Stimulated activated CD8-positive, alpha-beta memory T cell treated with anti-CD3 and anti-CD28 coated beads, Interleukin-4, amount 100 ng/mL, for 1 hour (primary cell): ENCODE data around the gene PFKFB3.
"Not testable (repeated sequence)": the region's sequence is repeated elsewhere in the genome, so short reads cannot be mapped to it uniquely, and the experiment has no call there.

Experiments
- DNase-seq, 2 donors: peaks; one replicate each; pipeline ENCODE4 v3.0.0-alpha.2; 2020; ENCODE audit warnings: low read depth in 2 of 2, low spot score in 1 of 2

Gene PFKFB3

DNA sequence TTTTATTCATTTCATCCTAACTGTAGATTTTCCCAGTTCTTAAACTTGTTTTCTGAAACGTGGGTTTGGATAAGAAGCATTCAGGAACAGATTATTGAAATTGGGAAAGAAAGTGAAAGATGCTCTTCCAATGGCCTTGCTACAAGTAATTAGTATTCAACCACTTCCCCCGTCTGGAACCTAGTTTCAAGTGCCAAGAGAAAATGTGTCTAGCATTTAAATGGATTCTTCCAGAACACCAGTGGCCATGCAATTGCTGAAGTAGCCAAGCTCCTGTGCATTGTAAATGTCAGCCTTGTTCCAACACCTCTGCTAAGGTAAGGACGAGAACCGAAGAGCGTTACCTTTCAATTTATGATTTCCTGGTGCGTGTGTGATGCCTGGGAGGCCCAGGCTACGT is 68.2 kb downstream of the PFKFB3 start:
- DNase-seq: no peak

DNA sequence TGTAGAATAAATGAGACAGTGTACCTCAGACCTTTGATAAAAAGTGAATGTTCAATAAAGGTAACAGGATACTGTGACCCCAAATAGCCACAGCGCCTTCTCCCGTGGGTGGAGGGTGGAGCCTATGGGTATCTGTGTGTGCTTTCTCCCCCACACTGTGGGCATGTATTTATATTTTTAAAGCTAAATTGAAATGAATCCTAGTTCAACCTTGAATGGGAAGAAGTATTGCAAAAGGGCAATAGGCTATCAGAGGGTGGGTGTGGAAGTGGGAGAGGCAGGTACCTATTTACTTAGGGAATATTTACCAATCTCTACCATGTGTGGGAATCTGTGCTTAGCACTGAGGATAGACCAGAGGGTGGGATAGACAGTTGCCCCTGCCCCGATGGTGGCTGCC is 68.9 kb downstream of the PFKFB3 start:
- no peak for DNase-seq

DNA sequence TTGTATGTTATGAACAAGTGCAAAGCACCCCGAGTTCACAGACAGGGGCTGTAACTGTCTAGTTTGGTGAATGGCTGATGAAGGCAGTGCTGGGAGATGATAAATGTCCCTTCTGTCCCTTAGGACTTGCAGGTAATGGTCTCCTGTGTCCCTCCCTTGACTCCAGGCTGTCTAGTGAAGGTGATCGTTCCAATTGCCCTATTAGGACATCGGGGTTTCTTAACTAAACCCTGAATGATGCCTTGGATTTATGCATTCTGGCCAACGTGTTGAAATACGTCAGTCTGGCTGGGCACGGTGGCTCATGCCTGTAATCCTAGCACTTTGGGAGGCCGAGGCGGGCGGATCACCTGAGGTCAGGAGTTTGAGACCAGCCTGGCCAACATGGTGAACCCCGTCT is 69.4 kb downstream of the PFKFB3 start:
- DNase-seq: no peak

DNA sequence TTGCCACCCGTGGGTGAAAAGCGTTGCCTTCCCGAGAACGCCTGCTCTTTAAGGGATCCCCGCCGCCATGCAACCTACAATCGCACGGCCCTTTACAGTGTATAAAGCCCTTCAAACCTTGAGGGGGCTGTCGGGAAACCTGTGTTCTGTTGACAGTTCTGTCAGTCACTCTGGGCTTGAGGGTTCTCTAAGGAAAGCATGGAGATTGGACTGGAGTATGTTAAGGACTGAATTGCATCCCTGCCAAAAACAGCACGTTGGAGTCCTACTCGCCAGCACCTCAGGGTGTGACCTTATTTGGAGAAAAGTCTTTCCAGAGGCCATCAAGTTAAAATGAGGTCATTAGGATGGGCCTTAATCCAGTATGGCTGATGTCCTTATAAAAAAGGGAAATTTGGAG is 70.6 kb downstream of the PFKFB3 start:
- no peak for DNase-seq

GRCh38 chr10:6274040-6274439 is 71.3 kb downstream of the PFKFB3 start:
- no peak for DNase-seq

DNA sequence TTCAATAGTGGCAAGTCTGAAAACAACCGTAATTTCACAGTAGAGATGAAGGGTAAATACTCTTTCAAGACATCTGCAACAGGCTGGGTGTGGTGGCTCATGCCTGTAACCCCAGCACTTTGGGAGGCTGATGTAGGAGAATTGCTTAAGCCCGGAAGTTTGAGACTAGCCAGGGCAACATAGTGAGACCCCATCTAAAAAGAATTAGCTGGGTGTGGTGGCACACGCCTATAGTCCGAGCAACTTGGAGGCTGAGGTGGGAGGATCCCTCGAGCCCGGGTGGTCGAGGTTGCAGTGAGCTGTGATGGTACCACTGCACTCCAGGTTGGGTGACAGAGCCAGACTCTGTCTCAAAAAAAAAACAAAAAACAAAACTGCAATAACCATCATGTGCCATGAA is 71.8 kb downstream of the PFKFB3 start:
- no peak for DNase-seq

- peak; percentile 65 for DNase-seq
These were observed 72.6 kb downstream of the PFKFB3 start for GRCh38 chr10:6275022-6275997.

DNA sequence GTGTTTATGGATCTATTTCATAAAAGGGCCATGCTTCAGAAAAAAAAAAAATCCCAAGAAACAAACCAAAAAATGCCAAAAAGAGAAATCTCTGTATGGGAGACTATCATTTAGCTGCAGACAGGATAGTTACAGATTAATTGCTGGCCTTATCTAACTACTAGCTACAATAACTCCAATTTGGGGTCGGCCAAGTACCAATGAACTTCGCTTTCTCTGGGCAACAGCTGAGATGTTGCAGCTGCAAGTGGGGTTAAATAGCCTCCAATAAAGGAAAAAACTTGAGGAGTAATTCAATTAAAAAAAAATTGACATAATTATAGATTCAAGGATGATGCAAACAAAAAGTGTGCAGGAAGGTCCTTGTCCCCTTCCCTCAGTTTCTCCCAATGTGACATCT is 73.6 kb downstream of the PFKFB3 start:
- DNase-seq: no peak

GRCh38 chr10:6278519-6279120 is 75.9 kb downstream of the PFKFB3 start:
- DNase-seq: no peak

GRCh38 chr10:6279540-6280267 is 77.0 kb downstream of the PFKFB3 start:
- no peak for DNase-seq

DNA sequence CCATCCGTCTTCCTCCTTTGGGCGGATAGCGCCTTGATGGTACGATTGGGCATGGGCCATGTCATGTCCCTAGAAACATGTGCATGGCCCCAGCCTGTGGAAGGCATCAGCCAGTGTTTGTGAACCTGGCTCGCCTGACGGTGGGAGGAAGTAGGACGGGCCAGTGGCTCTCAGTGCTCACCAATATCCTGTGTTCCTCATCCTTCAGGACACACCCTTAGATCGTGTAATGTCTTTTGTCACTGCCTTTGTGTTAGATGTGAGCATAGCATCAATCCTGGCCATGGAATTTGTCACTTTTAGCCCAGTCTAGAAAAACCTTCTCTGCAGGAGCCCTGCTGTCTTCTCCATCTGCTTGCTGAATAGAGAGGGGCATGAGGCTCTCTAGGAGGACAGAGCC is 77.6 kb downstream of the PFKFB3 start:
- DNase-seq: no peak

- no peak for DNase-seq
These were observed 79.8 kb downstream of the PFKFB3 start for GRCh38 chr10:6282454-6282958.

DNA sequence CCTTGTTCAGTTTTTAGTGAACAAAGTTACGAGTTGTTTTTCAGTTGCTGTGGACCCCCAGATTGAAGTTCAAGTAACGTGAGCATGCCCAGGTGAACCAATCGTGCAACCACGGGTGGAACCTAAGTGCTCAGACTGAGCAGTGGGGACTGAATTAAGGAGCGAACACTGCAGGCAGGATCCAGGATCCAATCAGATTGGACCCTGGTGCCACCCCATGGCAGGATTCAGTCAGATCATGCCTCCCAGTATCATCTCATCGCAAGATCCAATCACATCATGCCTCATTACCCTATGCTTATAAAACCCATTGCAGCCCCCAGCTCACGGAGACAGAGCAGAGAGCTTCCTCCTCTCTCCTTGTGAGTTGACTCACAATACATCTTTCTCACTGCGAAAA is 80.9 kb downstream of the PFKFB3 start:
- DNase-seq: no peak

- not testable (repeated sequence) for DNase-seq
These were observed 87.9 kb downstream of the PFKFB3 start for GRCh38 chr10:6290621-6291020.

GRCh38 chr10:6292741-6293151 is 90.0 kb downstream of the PFKFB3 start:
- no peak for DNase-seq

DNA sequence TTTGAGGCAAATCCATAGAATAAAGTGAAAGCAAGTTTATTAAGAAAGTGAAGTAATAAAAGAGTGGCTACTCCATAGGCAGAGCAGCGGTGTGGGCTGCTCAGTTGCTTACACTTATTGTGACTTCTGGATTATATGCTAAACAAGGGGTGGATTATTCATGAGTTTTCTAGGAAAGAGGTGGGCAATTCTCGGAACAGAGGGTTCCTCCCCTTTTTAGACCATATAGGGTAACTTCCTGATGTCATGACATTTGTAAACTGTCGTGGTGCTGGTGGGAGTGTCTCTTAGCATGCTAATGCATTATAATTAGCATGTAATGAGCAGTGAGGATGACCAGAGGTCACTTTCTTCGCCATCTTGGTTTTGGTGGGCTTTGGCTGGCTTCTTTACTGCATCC is 93.7 kb downstream of the PFKFB3 start:
- not testable (repeated sequence) for DNase-seq

DNA sequence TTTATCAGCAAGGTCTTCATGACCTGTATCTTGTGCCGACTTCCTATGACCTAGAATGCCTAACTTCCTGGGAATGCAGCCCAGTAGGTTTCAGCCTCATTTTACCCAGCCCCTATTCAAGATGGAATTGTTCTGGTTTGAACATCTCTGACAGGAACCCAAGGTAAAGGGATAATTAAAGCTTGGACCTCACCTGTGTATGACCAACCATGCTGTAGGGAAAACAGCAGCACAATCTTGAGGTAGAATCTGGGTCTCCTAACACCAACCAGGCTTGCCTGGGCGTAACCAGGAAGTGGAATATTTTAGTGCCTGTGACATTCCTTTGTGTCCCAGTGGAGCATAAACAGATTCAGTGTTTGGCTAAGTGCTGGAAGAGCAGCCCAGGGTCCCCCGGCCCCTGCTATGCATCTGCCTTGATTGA is 94.1 kb downstream of the PFKFB3 start:
- no peak for DNase-seq

GRCh38 chr10:6297522-6297921 is 94.8 kb downstream of the PFKFB3 start:
- DNase-seq: no peak

DNA sequence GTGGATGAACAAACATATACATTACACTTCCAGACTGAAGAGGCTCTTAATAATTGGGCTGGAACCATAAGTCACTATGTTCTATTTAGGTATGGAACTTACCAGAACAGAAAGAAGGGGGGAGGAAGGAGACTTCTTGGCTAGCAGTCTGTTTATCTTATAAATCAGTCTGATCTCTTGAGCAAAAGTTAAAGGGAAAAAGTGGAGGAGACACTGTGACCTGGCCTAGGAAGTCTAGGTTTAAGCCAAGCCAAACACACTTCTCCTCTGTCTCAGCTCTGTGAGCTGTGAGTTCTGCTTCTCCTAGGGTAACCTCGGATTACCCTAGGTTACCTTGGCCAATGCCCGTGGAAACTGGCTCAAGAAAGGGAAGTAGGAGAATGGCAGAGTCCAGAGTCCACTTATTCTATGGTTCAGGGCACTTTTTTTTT is 95.2 kb downstream of the PFKFB3 start:
- DNase-seq: no peak

- DNase-seq: no peak
These were observed 95.7 kb downstream of the PFKFB3 start for GRCh38 chr10:6298428-6298827.

DNA sequence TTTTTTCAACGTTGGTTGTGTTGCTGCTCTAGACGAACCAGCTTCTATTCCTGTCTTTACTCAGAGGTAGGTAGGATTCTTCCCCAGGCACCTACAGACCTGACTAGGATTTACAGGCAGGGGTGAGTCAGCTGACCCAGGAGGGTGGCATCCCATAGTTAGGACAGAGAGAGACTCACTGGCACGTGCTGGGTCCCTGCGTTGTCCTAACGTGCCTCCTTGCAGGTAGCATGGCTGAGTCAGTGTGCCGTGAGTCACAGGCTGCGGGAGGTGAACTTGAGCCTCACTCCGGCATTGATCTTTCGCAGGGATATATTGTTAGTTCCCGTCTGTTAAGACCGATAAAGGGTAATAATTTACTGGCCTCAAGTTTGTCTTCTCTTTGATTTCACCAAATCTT is 96.5 kb downstream of the PFKFB3 start:
- no peak for DNase-seq

DNA sequence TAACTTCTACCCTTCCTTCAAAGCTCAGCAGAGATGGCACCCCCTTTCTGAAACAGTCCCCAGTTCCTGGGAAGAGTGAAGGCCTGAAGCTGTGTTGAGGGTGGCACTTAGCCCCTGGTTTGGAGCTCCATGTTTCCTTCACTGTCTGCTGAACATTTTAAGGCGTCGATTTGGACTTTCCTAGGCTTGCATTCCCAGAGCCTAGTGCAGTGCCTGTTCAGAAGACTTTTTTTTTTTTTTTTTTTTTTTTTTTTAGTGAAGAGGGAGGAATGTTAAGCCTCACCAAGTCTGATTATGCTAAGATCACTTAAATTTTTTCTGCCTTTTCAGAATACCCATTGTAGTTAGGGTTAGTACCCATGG is 97.0 kb downstream of the PFKFB3 start:
- no peak for DNase-seq
